Panc1 (cell line): ENCODE data around the gene DLG2. TPM values are rescaled to one million over a fixed set of nuclear protein-coding genes. Genes with fewer than 3 reads are reported as not detected.

Source experiments
- ATAC-seq: fragments of 200-7000 bp; cut with Tn5 transposase; 2 replicates; pipeline ENCODE4 v1.9.1; 2020; ENCODE audit warnings: mild to moderate bottlenecking, moderate library complexity
- BruUV-seq: library from RNA; stranded (reverse); fragments of 400-500 nt; replicated peaks from 2 replicates; lab custom pipeline; 2021; lab: Mats Ljungman, UMichigan
- CTCF ChIA-PET: fragments of 300-600 bp; sonication (Branson Sonifier 250); formaldehyde crosslinking; loops from one replicate; lab custom pipeline; 2022; ENCODE audit warnings: antibody characterized with exemption; lab: Charles Lee
- POLR2A ChIA-PET: fragments of 300-600 bp; sonication (Branson Sonifier 250); formaldehyde crosslinking; loops from one replicate; lab custom pipeline; 2022; ENCODE audit warnings: antibody characterized with exemption; lab: Charles Lee
- DNase-seq: peaks from one replicate; pipeline ENCODE4 v3.0.0-alpha.2; 2010; ENCODE audit warnings: low read depth, low spot score
- H3K27ac ChIP-seq: 2 replicates; pipeline ENCODE4 v1.5.1; 2011; ENCODE audit warnings: mild to moderate bottlenecking, low read length, inconsistent platforms
- H3K27me3 ChIP-seq: fragments of 200-500 bp; sonication (Bioruptor generic); 2 replicates; pipeline ENCODE4 v1.6.0; 2014; ENCODE audit warnings: low read length, inconsistent platforms; ENCODE audit not compliant: control insufficient read depth, insufficient read depth
- H3K36me3 ChIP-seq: fragments of 200-500 bp; sonication (Bioruptor generic); 2 replicates; pipeline ENCODE4 v1.5.1; 2014; ENCODE audit warnings: inconsistent platforms, mild to moderate bottlenecking, low read length, moderate library complexity; ENCODE audit not compliant: control insufficient read depth, insufficient read depth
- H3K4me1 ChIP-seq: 2 replicates; pipeline ENCODE4 v1.5.1; 2011; ENCODE audit warnings: inconsistent platforms, mild to moderate bottlenecking, low read length, moderate library complexity; ENCODE audit not compliant: control insufficient read depth, insufficient read depth
- H3K4me3 ChIP-seq, 2 experiments: 2 replicates each; pipeline ENCODE4 v1.5.1; 2011 to 2012; ENCODE audit warnings: low read depth in 2 of 2, low read length in 2 of 2, mild to moderate bottlenecking in 2 of 2, inconsistent platforms in 1 of 2, moderate library complexity in 1 of 2
- H3K9me3 ChIP-seq: fragments of 200-500 bp; sonication (Bioruptor generic); 2 replicates; pipeline ENCODE4 v1.5.1; 2014; ENCODE audit warnings: low read depth, mild to moderate bottlenecking, inconsistent platforms, low read length, moderate library complexity; ENCODE audit not compliant: control insufficient read depth, insufficient read depth
- CTCF ChIP-seq: fragments of 450-650 bp; IDR thresholded peaks from 2 replicates; pipeline ENCODE4 v1.5.1; 2017; ENCODE audit warnings: mild to moderate bottlenecking
- POLR2AphosphoS5 ChIP-seq: IDR thresholded peaks from 2 replicates; pipeline ENCODE4 v1.6.1; 2012; ENCODE audit warnings: mild to moderate bottlenecking, low read depth, low read length, moderate library complexity
- REST ChIP-seq, 2 experiments: IDR thresholded peaks; 2 replicates each; pipeline ENCODE4 v1.6.1; 2011 to 2012; ENCODE audit warnings: low read depth in 2 of 2, control low read depth in 1 of 2, low read length in 1 of 2, mild to moderate bottlenecking in 1 of 2, moderate library complexity in 1 of 2; ENCODE audit not compliant: insufficient read depth in 1 of 2
- SIN3A ChIP-seq: IDR thresholded peaks from 2 replicates; pipeline ENCODE4 v1.6.1; 2012; ENCODE audit warnings: low read depth, mild to moderate bottlenecking, low read length, moderate library complexity, borderline replicate concordance; ENCODE audit not compliant: insufficient read depth
- TCF7L2 ChIP-seq: IDR thresholded peaks from 2 replicates; pipeline ENCODE4 v1.6.1; 2011; ENCODE audit warnings: mild to moderate bottlenecking, low read depth, low read length, inconsistent platforms
- in situ Hi-C: cut with HindIII; loops from 2 replicates; pipeline ENCODE4 v1.10.0; 2016; ENCODE audit warnings: low sequenced_read_pairs, low pct_unique_long_range_greater_than_20kb
- intact Hi-C: fragments of 100-400 bp; cut with micrococcal nuclease; formaldehyde crosslinking; loops from one replicate; pipeline ENCODE4 v1.10.0; 2022; ENCODE audit not compliant: unreplicated experiment
- total RNA-seq: library from RNA; stranded (reverse); gene quantifications from one replicate; pipeline ENCODE4 v1.2.1, GENCODE V29; 2021; ENCODE audit not compliant: unreplicated experiment

The DLG2 gene
- total RNA-seq, 1 experiment from 2014 or later: 4.2 TPM

GRCh38 chr11:83493034-83493433 is 2134.1 kb downstream of the DLG2 start:
- TF ChIP-seq CTCF: no peak
- TF ChIP-seq TCF7L2: no peak
- no peak for TF ChIP-seq REST (IDR thresholded peaks at IDR 0.05; ENCODE audit: insufficient read depth in 1 of 2, low read depth in 2 of 2, low read length in 1 of 2)
- TF ChIP-seq POLR2AphosphoS5: no peak
- TF ChIP-seq SIN3A: no peak
- in situ Hi-C loops: no loop called here
- Histone ChIP-seq H3K4me1 (no peaks in the 10 kb centered on the region), H3K27me3 (no peaks in the 10 kb centered on the region; the same call in 1 of the 2 replicates), H3K9me3 (no peaks in the 10 kb centered on the region), H3K4me3 (no peak overlapping the region), H3K27ac (no peak overlapping the region), H3K36me3 (no peaks in the 10 kb centered on the region)
- intact Hi-C loops: no loop called here
- ChIA-PET POLR2A (no interaction called here), CTCF (no interaction called here)
- ATAC-seq (no peak), DNase-seq (no peak)
- no TSS peak for BruUV-seq

- no TSS peak for BruUV-seq
- Histone ChIP-seq H3K36me3 (no peaks in the 10 kb centered on the region), H3K4me1 (no peaks in the 10 kb centered on the region), H3K27me3 (peaks cover 9% of the 10 kb centered on the region), H3K4me3 (no peak overlapping the region), H3K27ac (no peak overlapping the region), H3K9me3 (no peaks in the 10 kb centered on the region)
- no peak for ATAC-seq
- in situ Hi-C loops (no loop called here), intact Hi-C loops (no loop called here)
- TF ChIP-seq SIN3A: no peak
- TF ChIP-seq CTCF: no peak
- TF ChIP-seq POLR2AphosphoS5: no peak
- no peak for TF ChIP-seq REST (IDR thresholded peaks at IDR 0.05; ENCODE audit: insufficient read depth in 1 of 2, low read depth in 2 of 2, low read length in 1 of 2)
- no peak for TF ChIP-seq TCF7L2
- ChIA-PET POLR2A (no interaction called here), CTCF (no interaction called here)
- DNase-seq: no peak
Observed at GRCh38 chr11:83483808-83484207, 2143.3 kb downstream of the DLG2 start.
